GM15510 (cell line): ENCODE data around the gene B3GNT8.
A peak's percentile ranks its signal among the peaks of the same experiment; 100 is the strongest.

Experiments used
- POLR2A ChIP-seq: IDR thresholded peaks from 3 replicates; pipeline ENCODE4 v1.6.1; 2011; ENCODE audit warnings: borderline replicate concordance; ENCODE audit not compliant: insufficient read length; ENCODE audit errors: extremely low read depth

Gene B3GNT8

DNA sequence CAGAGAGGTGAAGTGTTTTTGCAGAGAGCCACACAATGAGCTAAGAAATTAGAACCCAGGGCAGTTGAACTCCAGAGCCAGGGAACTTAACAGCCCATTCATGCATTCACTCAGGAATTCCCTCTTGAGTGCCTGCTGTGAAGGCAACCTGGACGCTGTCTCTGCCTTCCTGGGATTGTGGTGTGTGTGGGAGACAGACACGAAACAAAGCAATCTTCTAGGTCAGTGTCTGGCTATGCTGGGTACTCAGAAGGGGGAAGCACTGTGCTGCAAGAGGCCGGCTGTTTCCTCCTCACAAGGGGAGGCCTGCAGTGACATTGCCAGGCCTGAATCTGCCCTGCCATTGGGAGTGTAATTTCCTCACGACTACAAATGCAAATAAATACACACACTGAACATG, 19.9 kb downstream of the B3GNT8 start:
- TF ChIP-seq POLR2A: no peak

GRCh38 chr19:41405776-41406175, 21.4 kb downstream of the B3GNT8 start:
- TF ChIP-seq POLR2A: no peak

GRCh38 chr19:41403181-41403970, 23.8 kb downstream of the B3GNT8 start:
- TF ChIP-seq POLR2A: no peak

DNA sequence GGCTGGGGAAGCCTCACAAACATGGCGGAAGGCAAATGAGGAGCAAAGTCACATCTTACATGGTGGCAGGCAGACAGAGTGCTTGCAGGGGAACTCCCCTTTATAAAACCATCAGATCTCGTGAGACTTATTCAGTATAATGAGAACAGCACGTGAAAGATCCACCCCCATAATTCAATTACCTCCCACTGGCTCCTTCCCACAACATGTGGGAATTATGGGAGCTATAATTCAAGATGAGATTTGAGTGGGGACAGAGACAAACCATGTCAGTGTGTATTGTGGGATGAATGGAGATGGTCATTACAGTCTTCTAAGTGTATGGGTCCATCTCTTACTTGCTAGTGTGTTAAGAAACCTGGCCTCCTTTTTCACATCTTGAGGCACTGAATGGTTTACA, 25.2 kb downstream of the B3GNT8 start:
- TF ChIP-seq POLR2A: no peak

- no peak for TF ChIP-seq POLR2A
Measured at GRCh38 chr19:41401483-41401882, 25.7 kb downstream of the B3GNT8 start.

- TF ChIP-seq POLR2A: no peak
Measured at GRCh38 chr19:41399525-41399924, 27.6 kb downstream of the B3GNT8 start.

GRCh38 chr19:41399091-41399490, 28.1 kb downstream of the B3GNT8 start:
- no peak for TF ChIP-seq POLR2A

GRCh38 chr19:41398598-41398997, 28.6 kb downstream of the B3GNT8 start:
- no peak for TF ChIP-seq POLR2A

DNA sequence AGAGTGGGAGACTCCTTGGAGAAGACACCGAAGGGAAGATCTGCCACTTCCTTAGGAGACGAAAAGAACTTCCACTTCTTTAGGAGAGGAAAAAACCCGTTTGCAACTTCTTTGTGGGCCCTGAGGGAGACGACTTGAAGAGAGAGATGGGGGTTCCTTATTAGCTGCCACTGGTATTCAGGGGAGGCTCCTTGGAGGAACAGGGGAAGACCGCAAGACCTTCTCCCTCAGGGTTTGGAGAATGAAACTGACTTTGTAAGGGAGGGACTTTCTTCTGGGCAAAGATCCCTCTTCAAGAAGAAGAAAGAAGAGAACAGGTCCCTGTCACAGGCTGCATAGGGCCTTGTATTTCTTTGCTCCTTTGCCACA, 29.1 kb downstream of the B3GNT8 start:
- no peak for TF ChIP-seq POLR2A

DNA sequence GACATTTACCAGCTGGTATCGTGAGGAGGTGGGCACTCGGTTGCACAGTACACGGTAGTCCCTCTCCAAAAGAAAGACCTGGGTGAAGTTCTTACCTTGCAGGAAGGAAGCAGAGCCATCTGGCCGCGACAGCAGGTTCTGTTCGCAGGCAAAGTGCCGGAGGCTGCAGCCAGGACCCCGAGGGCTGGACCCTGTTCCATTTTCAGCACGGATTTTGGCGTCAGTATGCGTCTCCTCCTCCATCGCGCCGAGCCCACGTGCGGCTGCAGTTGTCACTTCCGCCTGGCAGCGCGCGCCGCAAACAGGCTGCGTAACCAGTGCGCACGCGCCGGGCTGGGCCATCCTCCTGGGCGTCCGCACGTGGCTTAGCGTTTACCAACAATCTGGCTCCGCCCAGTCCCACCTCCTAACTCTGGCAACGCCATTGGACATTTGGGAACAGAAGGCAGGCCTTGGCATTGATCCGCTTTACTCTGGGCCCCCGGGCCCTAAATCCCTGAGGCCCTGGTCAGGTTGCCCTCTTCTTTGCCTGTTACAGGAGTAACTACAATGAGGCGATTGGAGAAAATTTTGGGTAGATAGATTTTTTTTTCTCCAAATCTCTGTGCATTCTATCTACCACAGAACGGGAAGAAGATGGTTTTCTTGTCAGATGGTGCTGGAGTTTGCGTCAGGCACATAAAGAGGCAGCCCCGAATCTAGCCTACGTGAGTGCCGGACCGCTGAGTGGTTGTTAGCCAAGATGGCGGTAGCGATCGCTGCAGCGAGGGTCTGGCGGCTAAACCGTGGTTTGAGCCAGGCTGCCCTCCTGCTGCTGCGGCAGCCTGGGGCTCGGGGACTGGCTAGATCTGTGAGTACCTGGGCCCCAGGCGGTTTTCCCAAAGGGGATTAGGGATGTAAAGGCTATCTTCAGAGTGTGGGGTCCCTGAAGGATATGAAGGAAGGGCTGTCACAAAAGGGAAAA, 29.8 kb downstream of the B3GNT8 start, which contains the start of the genes BCKDHA and EXOSC5:
Gene BCKDHA (plus strand): TSS at position 733 of the 964 bp plus-strand sequence. CDS start 10 bp downstream, at position 743.
Gene EXOSC5 (minus strand): TSS at position 274 of the 964 bp plus-strand sequence. CDS start 31 bp downstream, at position 243.
- TF ChIP-seq POLR2A: peak; percentile 64

GRCh38 chr19:41395355-41395754, 31.8 kb downstream of the B3GNT8 start:
- no peak for TF ChIP-seq POLR2A

GRCh38 chr19:41392775-41393174, 34.4 kb downstream of the B3GNT8 start:
- no peak for TF ChIP-seq POLR2A

- TF ChIP-seq POLR2A: no peak
Measured at GRCh38 chr19:41391618-41392017, 35.6 kb downstream of the B3GNT8 start.

GRCh38 chr19:41386442-41386841, 40.7 kb downstream of the B3GNT8 start:
- TF ChIP-seq POLR2A: no peak

DNA sequence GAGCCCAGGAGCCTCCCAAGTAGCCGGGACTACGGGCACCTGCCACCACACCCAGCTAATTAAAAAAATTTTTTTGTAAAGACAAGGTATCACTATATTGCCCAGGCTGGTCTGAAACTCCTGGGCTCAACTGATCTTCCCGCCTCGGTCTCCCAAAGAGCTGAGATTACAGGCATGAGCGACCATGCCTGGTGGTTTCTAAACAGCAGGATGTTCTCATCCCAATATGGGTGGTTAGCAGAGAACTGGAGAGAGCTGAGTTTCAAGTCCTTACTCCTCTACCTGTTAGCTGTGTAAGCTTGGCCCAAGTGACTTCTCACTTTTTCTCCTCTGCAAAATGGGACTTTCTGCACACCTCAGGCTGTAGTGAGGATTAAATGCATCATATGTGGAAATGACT, 42.8 kb downstream of the B3GNT8 start:
- TF ChIP-seq POLR2A: no peak

DNA sequence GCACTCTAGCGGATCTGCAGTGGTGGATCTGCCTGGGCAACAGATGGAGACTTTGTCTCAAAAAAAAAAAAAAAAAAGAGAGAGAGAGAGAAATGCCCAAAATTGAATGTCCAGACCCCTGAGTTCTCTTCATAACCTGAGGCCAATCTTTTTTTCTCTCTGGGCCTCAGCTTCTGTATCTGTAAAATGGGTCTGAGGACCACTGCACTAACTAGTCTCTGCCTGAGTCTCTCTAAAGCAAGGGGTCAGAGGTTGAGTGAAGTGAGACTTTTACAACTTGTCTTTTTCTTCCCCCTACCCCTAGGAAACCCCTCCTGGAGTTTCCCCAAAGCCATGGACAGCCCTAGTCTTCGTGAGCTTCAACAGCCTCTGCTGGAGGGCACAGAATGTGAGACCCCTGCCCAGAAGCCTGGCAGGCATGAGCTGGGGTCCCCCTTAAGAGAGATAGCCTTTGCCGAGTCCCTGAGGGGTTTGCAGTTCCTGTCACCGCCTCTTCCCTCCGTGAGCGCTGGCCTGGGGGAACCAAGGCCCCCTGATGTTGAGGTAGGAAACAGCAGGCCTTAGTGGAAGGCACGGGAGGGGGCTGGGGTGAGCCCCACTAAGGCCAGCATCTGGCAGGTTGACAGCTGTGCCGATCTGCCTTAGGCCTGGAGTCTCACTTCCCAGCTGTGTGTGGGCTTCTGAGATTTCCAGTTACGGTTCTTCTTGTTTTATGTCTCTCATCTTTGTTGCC, 49.0 kb downstream of the B3GNT8 start:
- TF ChIP-seq POLR2A: no peak

DNA sequence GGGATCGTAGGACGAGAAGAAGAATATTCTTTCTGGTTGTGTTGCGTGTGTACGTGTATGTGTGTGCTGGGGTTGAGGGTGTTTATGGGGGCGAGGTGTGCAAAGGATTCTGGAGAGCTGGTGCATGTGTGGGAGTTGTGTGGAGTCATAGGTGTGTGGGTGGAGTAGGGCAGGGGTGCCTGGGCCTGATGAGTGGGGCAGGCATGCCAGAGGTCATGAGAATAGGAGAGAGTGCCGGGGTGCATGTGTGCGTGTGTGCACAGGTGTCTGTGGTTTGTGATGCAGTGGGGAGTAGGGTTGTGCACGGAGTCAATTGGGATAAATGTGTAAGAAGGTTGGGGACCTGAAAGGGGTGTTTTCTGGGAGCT, 50.2 kb downstream of the B3GNT8 start:
- no peak for TF ChIP-seq POLR2A
